ENCODE results near the gene SON. TPM values are rescaled to one million over a fixed set of nuclear protein-coding genes. Genes with fewer than 3 reads are reported as not detected.

Gene SON
- total RNA-seq, 4 donors from 2014 or later, result 124 to 265 (median 234) TPM

GRCh38 chr21:33562389-33562788 is 19.6 kb downstream of the SON start:
- peaks cover 11 to 97% (median 31%) of the 10 kb centered on the region in 3 donors for H3K36me3 ChIP-seq
- no peaks in the 10 kb centered on the region for H3K27me3 ChIP-seq
- 90 to 98% methylated on average over 2 of the region's 2 CpGs for WGBS, 2 donors

DNA sequence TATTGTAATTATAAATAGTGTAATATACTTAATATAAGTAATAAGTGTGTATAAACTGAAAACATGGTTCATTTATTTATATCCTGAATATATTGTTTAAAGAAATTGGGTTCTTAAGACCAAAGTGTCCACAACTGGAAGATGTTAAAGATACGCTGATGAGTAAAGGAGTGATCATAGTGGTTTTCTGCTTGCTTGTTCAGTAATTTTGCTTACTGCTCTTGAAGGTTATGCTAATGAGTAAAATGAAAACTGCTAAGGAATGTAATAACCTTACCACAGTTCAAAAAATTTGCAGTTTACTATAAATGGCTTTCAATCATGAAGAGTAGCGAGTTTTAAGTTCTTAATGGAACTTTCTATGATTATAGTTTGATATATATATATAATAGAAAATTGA is 23.7 kb downstream of the SON start:
- intact Hi-C loops (cut with DNase I), result no loop called here
- DNase-seq, result no peak
- WGBS, 2 donors, result 90 to 93% methylated on average over 2 of the region's 2 CpGs
- H3K27ac ChIP-seq, result no peak overlapping the region
- H3K36me3 ChIP-seq, result peaks cover 0 to 97% (median 22%) of the 10 kb centered on the region in 3 donors
- H3K4me3 ChIP-seq, result no peak overlapping the region
- H3K9me3 ChIP-seq, result no peaks in the 10 kb centered on the region
- H3K4me1 ChIP-seq, result peaks cover 0 to 3% (median 0%) of the 10 kb centered on the region in 3 donors
- no peaks in the 10 kb centered on the region for H3K27me3 ChIP-seq
- TF ChIP-seq, protein P1, sequence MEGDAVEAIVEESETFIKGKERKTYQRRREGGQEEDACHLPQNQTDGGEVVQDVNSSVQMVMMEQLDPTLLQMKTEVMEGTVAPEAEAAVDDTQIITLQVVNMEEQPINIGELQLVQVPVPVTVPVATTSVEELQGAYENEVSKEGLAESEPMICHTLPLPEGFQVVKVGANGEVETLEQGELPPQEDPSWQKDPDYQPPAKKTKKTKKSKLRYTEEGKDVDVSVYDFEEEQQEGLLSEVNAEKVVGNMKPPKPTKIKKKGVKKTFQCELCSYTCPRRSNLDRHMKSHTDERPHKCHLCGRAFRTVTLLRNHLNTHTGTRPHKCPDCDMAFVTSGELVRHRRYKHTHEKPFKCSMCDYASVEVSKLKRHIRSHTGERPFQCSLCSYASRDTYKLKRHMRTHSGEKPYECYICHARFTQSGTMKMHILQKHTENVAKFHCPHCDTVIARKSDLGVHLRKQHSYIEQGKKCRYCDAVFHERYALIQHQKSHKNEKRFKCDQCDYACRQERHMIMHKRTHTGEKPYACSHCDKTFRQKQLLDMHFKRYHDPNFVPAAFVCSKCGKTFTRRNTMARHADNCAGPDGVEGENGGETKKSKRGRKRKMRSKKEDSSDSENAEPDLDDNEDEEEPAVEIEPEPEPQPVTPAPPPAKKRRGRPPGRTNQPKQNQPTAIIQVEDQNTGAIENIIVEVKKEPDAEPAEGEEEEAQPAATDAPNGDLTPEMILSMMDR (IDR thresholded peaks at IDR 0.05), result no peak
- no peak for TF ChIP-seq POLR2A (IDR thresholded peaks at IDR 0.05)

More at GRCh38 chr21:33562389-33562788, 19.6 kb downstream of the SON start:
- Histone ChIP-seq H3K4me3 (no peak overlapping the region), H3K9me3 (no peaks in the 10 kb centered on the region), H3K27ac (no peak overlapping the region), H3K4me1 (peaks cover 0 to 16% (median 0%) of the 10 kb centered on the region in 3 donors)
- no peak for DNase-seq
- no peak for TF ChIP-seq POLR2A (IDR thresholded peaks at IDR 0.05)
- TF ChIP-seq, protein P1 (IDR thresholded peaks at IDR 0.05), result no peak
- intact Hi-C loops (cut with DNase I), result no loop called here

GRCh38 chr21:33567914-33568313 is 25.1 kb downstream of the SON start:
- 77 to 80% methylated on average over 6 of the region's 6 CpGs for WGBS, 2 donors
- H3K9me3 ChIP-seq, result no peaks in the 10 kb centered on the region
- no peak for DNase-seq
- TF ChIP-seq, protein P1 (IDR thresholded peaks at IDR 0.05), result no peak
- no peak for TF ChIP-seq POLR2A (IDR thresholded peaks at IDR 0.05)
- no peaks in the 10 kb centered on the region for H3K27me3 ChIP-seq
- H3K4me1 ChIP-seq, result peaks cover 0 to 14% (median 0%) of the 10 kb centered on the region in 3 donors
- intact Hi-C loops (cut with DNase I), result no loop called here
- no peak overlapping the region for H3K4me3 ChIP-seq
- H3K27ac ChIP-seq, result no peak overlapping the region
- H3K36me3 ChIP-seq, result peaks cover 0 to 97% (median 24%) of the 10 kb centered on the region in 3 donors

GRCh38 chr21:33568448-33568847 is 25.6 kb downstream of the SON start:
- peaks cover 0 to 97% (median 28%) of the 10 kb centered on the region in 3 donors for H3K36me3 ChIP-seq

GRCh38 chr21:33569991-33570390 is 27.2 kb downstream of the SON start:
- Histone ChIP-seq H3K4me3 (no peak overlapping the region), H3K4me1 (peaks cover 0 to 14% (median 0%) of the 10 kb centered on the region in 3 donors), H3K27me3 (no peaks in the 10 kb centered on the region), H3K9me3 (no peaks in the 10 kb centered on the region), H3K36me3 (peaks cover 4 to 97% (median 37%) of the 10 kb centered on the region in 3 donors), H3K27ac (no peak overlapping the region)
- TF ChIP-seq, protein P1 (IDR thresholded peaks at IDR 0.05), result no peak
- TF ChIP-seq POLR2A (IDR thresholded peaks at IDR 0.05), result no peak
- no peak for DNase-seq
- 89 to 93% methylated on average over 5 of the region's 5 CpGs for WGBS, 2 donors
- intact Hi-C loops (cut with DNase I), result no loop called here

More at GRCh38 chr21:33568448-33568847, 25.6 kb downstream of the SON start:
- no peak for DNase-seq
- Histone ChIP-seq H3K9me3 (no peaks in the 10 kb centered on the region), H3K4me1 (peaks cover 0 to 14% (median 0%) of the 10 kb centered on the region in 3 donors), H3K4me3 (no peak overlapping the region), H3K27ac (no peak overlapping the region), H3K27me3 (no peaks in the 10 kb centered on the region)
- intact Hi-C loops (cut with DNase I), result no loop called here
- WGBS, 2 donors, result 54 to 83% methylated on average over 2 of the region's 2 CpGs
- no peak for TF ChIP-seq POLR2A (IDR thresholded peaks at IDR 0.05)
- TF ChIP-seq, protein P1 (IDR thresholded peaks at IDR 0.05), result no peak
